ENCODE results near the gene SPHKAP.
"Not testable (repeated sequence)": the region's sequence is repeated elsewhere in the genome, so short reads cannot be mapped to it uniquely, and the experiment has no call there.

SPHKAP gene, protein sequence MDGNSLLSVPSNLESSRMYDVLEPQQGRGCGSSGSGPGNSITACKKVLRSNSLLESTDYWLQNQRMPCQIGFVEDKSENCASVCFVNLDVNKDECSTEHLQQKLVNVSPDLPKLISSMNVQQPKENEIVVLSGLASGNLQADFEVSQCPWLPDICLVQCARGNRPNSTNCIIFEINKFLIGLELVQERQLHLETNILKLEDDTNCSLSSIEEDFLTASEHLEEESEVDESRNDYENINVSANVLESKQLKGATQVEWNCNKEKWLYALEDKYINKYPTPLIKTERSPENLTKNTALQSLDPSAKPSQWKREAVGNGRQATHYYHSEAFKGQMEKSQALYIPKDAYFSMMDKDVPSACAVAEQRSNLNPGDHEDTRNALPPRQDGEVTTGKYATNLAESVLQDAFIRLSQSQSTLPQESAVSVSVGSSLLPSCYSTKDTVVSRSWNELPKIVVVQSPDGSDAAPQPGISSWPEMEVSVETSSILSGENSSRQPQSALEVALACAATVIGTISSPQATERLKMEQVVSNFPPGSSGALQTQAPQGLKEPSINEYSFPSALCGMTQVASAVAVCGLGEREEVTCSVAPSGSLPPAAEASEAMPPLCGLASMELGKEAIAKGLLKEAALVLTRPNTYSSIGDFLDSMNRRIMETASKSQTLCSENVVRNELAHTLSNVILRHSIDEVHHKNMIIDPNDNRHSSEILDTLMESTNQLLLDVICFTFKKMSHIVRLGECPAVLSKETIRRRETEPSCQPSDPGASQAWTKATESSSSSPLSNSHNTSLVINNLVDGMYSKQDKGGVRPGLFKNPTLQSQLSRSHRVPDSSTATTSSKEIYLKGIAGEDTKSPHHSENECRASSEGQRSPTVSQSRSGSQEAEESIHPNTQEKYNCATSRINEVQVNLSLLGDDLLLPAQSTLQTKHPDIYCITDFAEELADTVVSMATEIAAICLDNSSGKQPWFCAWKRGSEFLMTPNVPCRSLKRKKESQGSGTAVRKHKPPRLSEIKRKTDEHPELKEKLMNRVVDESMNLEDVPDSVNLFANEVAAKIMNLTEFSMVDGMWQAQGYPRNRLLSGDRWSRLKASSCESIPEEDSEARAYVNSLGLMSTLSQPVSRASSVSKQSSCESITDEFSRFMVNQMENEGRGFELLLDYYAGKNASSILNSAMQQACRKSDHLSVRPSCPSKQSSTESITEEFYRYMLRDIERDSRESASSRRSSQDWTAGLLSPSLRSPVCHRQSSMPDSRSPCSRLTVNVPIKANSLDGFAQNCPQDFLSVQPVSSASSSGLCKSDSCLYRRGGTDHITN (N-terminal part only)

DNA sequence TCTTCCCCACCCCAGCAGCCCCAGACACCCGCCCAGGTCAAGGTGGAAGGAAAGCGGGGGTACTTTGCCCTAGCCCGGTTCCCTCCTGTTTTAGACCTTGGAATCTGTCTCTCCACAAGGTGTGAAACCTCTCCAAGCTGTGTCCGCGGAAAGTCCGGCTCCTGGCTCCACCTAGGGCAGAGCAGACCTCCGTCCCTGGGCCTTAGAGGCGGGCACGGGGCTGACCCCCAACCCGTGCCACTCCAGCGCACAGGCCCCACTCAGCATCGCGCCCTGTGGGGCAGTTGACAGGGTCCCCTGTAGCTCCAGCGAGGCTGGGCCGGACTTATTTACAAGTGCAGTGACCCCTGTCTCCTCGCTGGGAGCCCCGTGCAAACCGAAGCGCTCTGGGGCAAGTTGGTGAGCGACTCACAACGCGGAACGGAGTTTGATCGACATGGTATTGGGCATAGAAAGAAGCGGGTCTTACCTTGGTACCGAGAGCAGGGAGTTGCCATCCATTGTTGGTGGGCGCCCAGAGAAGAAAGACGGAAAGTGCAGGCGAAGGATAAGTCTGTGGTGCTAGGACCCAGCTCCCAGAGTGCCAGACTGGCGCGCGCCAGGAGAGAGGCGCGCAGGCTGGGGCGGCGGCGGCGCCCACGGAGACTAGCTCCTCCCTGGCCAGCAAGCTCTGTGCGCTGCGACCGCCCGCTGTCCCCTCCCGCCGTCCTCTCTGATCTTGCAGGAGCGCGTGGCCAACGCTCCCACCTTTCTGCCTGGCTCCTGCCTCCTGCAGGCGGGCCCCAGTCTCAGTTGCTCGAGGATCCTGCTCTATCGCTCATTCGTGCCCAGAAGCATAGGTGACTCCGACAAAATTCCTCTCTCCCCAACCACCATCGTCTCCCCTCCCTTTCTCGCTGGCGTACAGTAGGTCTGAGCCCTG is at the start of gene SPHKAP:
TSS of gene SPHKAP (minus strand) at position 590 of the 922 bp plus-strand sequence. CDS start at position 501, 89 bp downstream.
- H3K4me3 ChIP-seq (ENCODE audit: low read depth, low read length) = no peak within 1 kb of the TSS
- TF ChIP-seq, protein P1, sequence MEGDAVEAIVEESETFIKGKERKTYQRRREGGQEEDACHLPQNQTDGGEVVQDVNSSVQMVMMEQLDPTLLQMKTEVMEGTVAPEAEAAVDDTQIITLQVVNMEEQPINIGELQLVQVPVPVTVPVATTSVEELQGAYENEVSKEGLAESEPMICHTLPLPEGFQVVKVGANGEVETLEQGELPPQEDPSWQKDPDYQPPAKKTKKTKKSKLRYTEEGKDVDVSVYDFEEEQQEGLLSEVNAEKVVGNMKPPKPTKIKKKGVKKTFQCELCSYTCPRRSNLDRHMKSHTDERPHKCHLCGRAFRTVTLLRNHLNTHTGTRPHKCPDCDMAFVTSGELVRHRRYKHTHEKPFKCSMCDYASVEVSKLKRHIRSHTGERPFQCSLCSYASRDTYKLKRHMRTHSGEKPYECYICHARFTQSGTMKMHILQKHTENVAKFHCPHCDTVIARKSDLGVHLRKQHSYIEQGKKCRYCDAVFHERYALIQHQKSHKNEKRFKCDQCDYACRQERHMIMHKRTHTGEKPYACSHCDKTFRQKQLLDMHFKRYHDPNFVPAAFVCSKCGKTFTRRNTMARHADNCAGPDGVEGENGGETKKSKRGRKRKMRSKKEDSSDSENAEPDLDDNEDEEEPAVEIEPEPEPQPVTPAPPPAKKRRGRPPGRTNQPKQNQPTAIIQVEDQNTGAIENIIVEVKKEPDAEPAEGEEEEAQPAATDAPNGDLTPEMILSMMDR (IDR thresholded peaks at IDR 0.05; ENCODE audit: control insufficient read depth, extremely low read depth, insufficient read depth) = no peak
- DNase-seq (ENCODE audit: low read depth) = no peak

GRCh38 chr2:228227466-228227865 is 46.0 kb upstream of the SPHKAP start:
- TF ChIP-seq, protein P1 (IDR thresholded peaks at IDR 0.05; ENCODE audit: control insufficient read depth, extremely low read depth, insufficient read depth) = no peak
- no peak for DNase-seq (ENCODE audit: low read depth)
- no peak overlapping the region for H3K4me3 ChIP-seq (ENCODE audit: low read depth, low read length)

DNA sequence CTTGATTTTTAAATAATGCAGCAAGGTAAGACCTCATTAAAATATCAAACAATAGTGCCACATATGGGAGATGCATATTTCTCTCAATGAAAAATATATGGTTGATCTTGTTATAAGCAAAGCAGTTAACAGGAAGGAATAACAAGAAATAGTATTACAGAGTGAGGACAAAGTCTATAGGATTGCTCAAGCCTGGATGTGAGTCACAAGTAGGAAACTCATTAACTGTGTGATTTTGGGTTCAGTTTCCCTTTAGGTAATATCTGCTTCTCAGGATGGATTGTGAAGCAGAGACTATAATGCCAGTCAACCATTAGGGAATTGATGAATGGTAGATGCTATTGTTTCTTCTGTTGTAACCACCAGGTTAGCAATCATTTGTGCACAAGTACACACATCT is 42.9 kb upstream of the SPHKAP start:
- TF ChIP-seq, protein P1 (IDR thresholded peaks at IDR 0.05; ENCODE audit: control insufficient read depth, extremely low read depth, insufficient read depth) = no peak
- DNase-seq (ENCODE audit: low read depth) = no peak

DNA sequence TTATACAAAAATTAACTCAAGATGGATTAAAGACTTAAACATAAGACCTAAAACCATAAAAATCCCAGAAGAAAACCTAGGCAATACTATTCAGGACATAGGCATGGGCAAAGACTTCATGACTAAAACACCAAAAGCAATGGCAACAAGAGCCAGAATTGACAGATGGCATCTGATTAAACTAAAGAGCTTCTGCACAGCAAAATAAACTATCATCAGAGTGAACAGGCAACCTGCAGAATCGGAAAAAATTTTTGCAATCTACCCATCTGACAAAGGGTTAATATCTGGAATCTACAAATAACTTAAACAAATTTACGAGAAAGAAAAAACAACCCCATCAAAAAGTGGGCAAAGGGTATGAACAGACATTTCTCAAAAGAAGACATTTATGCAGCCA is 37.1 kb upstream of the SPHKAP start:
- not testable (repeated sequence) for H3K4me3 ChIP-seq (ENCODE audit: low read depth, low read length); DNase-seq (ENCODE audit: low read depth)

More for the DNA sequence above, 42.9 kb upstream of the SPHKAP start:
- no peak overlapping the region for H3K4me3 ChIP-seq (ENCODE audit: low read depth, low read length)

GRCh38 chr2:228197504-228197903 is 16.0 kb upstream of the SPHKAP start:
- H3K4me3 ChIP-seq (ENCODE audit: low read depth, low read length) = no peak overlapping the region
- TF ChIP-seq, protein P1 (IDR thresholded peaks at IDR 0.05; ENCODE audit: control insufficient read depth, extremely low read depth, insufficient read depth) = no peak
- no peak for DNase-seq (ENCODE audit: low read depth)

GRCh38 chr2:228180181-228181097 is 1.0 kb downstream of the SPHKAP start:
- H3K4me3 ChIP-seq (ENCODE audit: low read depth, low read length) = no peak overlapping the region
- no peak for DNase-seq (ENCODE audit: low read depth)
- TF ChIP-seq, protein P1 (IDR thresholded peaks at IDR 0.05; ENCODE audit: control insufficient read depth, extremely low read depth, insufficient read depth) = no peak
